Ovary (tissue), 3 donors: ENCODE data around the gene MCRS1.

ENCODE experiments used
- EP300 ChIP-seq: sonication (generic); formaldehyde crosslinking; IDR thresholded peaks from one replicate; pipeline ENCODE4 v1.6.1; 2017; ENCODE audit warnings: antibody characterized with exemption
- TF ChIP-seq, protein P1 (sequence below), 3 donors: fragments of 450-650 bp in 2 of 3; fragments of 200-600 bp in 1 of 3; IDR thresholded peaks; one replicate each; pipeline versions ENCODE4 v1.5.1 to v1.8.0; 2016 to 2022; ENCODE audit warnings: antibody characterized with exemption in 3 of 3, mild to moderate bottlenecking in 1 of 3
- donor health status: DM: no; HTN: no; CAD: no.

DNA sequence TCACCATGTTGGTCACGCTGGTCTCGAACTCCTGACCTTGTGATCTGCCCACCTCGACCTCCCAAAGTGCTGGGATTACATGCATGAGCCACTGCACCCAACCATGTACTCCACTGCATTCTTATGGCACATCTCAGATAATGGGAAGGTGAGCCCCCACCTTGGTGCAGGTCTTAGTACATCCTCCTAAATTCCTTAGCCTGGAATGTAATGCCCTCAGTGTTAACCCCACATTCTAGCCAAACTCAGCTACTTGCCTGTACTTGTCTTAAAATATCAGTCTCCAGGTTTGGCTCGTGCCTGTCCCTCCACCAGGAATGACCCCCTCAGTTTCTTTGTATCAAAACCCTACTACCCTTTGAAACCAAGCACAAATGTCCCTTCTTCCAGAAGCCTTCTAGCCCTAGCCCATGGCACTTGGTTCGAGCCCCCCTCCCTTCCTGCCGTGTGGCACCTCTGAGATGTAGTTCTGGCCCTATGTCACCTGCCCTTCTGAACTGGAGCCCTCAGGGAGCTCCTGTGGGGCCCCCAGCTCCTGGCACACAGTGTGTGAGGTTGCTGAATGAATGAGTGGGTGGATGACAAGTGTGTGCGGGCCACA lies 20.8 kb downstream of the MCRS1 start:
- TF ChIP-seq, protein P1, sequence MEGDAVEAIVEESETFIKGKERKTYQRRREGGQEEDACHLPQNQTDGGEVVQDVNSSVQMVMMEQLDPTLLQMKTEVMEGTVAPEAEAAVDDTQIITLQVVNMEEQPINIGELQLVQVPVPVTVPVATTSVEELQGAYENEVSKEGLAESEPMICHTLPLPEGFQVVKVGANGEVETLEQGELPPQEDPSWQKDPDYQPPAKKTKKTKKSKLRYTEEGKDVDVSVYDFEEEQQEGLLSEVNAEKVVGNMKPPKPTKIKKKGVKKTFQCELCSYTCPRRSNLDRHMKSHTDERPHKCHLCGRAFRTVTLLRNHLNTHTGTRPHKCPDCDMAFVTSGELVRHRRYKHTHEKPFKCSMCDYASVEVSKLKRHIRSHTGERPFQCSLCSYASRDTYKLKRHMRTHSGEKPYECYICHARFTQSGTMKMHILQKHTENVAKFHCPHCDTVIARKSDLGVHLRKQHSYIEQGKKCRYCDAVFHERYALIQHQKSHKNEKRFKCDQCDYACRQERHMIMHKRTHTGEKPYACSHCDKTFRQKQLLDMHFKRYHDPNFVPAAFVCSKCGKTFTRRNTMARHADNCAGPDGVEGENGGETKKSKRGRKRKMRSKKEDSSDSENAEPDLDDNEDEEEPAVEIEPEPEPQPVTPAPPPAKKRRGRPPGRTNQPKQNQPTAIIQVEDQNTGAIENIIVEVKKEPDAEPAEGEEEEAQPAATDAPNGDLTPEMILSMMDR (IDR thresholded peaks at IDR 0.05): no peak
- TF ChIP-seq EP300: no peak
